GM21390 (cell line): ENCODE measurements around the gene SLC25A22.

Experiments used
- ATAC-seq: cut with Tn5 transposase; IDR thresholded peaks from one replicate; pipeline ENCODE4 v1.9.1; 2021; ENCODE audit not compliant: unreplicated experiment

The SLC25A22 gene

GRCh38 chr11:804599-804964 lies 6.5 kb upstream of the SLC25A22 start:
- ATAC-seq, result no peak

- no peak for ATAC-seq
Observed at GRCh38 chr11:803770-804598, 5.9 kb upstream of the SLC25A22 start.

GRCh38 chr11:803467-803742 lies 5.3 kb upstream of the SLC25A22 start:
- no peak for ATAC-seq

GRCh38 chr11:802693-803466 lies 4.8 kb upstream of the SLC25A22 start:
- ATAC-seq, result no peak

GRCh38 chr11:802018-802617 lies 4.0 kb upstream of the SLC25A22 start:
- no peak for ATAC-seq

- ATAC-seq, result no peak
Observed at GRCh38 chr11:801097-801780, 3.2 kb upstream of the SLC25A22 start.

GRCh38 chr11:800473-800872 lies 2.4 kb upstream of the SLC25A22 start:
- ATAC-seq, result no peak

- no peak for ATAC-seq
Observed at GRCh38 chr11:799641-800316, 1.7 kb upstream of the SLC25A22 start.

- ATAC-seq, result peak; percentile 38
Observed at GRCh38 chr11:797296-798092, 587 bp downstream of the SLC25A22 start.

GRCh38 chr11:796565-797295 lies 1.4 kb downstream of the SLC25A22 start:
- no peak for ATAC-seq

- ATAC-seq, result no peak
Observed at GRCh38 chr11:795634-796564, 2.2 kb downstream of the SLC25A22 start.

GRCh38 chr11:794766-795633 lies 3.1 kb downstream of the SLC25A22 start:
- no peak for ATAC-seq

- ATAC-seq, result no peak
Observed at GRCh38 chr11:794013-794765, 3.9 kb downstream of the SLC25A22 start.

- ATAC-seq, result no peak
Observed at GRCh38 chr11:793556-793955, 4.5 kb downstream of the SLC25A22 start.

GRCh38 chr11:792873-793272 lies 5.2 kb downstream of the SLC25A22 start:
- no peak for ATAC-seq

GRCh38 chr11:792535-792821 lies 5.6 kb downstream of the SLC25A22 start:
- no peak for ATAC-seq
